ENCODE results near the gene ELSPBP1.

- TF ChIP-seq CTCF (IDR thresholded peaks at IDR 0.05; ENCODE audit: low read depth, low read length, poor library complexity, severe bottlenecking) (no peak), EZH2phosphoT487 (IDR thresholded peaks at IDR 0.05; ENCODE audit: borderline replicate concordance, low read length) (no peak)
Observed at GRCh38 chr19:48059331-48059730, 64.9 kb downstream of the ELSPBP1 start.

Data from DOHH2 (cell line).